WTC11 (cell line): Measurements from ENCODE around the gene UBE3C. TPM values are rescaled to one million over a fixed set of nuclear protein-coding genes. Genes with fewer than 3 reads are reported as not detected.

Experiments used
- ATAC-seq: fragments of 200-7000 bp; cut with Tn5 transposase; 2 replicates; pipeline ENCODE4 v1.10.0; 2021; ENCODE audit warnings: mild to moderate bottlenecking, moderate library complexity
- CTCF ChIA-PET: fragments of 300-600 bp; sonication (Branson Sonifier 250); formaldehyde crosslinking; loops from one replicate; lab custom pipeline; 2021; ENCODE audit warnings: antibody characterized with exemption; lab: Charles Lee
- POLR2A ChIA-PET: fragments of 350-600 bp; sonication (Branson Sonifier 250); formaldehyde crosslinking; loops from one replicate; lab custom pipeline; 2021; ENCODE audit warnings: antibody characterized with exemption; lab: Charles Lee
- DNase-seq: peaks from one replicate; pipeline ENCODE4 v3.0.0; 2021; ENCODE audit warnings: low spot score
- H3K27ac Mint-ChIP-seq: 2 replicates; pipeline ENCODE4 v1.8.0; 2021; ENCODE audit warnings: mixed read lengths
- H3K27me3 Mint-ChIP-seq: 2 replicates; pipeline ENCODE4 v1.8.0; 2021; ENCODE audit warnings: low read depth, mild to moderate bottlenecking, moderate library complexity, mixed read lengths
- H3K36me3 Mint-ChIP-seq: 2 replicates; pipeline ENCODE4 v1.8.0; 2021; ENCODE audit warnings: mixed read lengths
- H3K4me1 Mint-ChIP-seq: 2 replicates; pipeline ENCODE4 v1.8.0; 2022; ENCODE audit warnings: mixed read lengths
- H3K4me3 Mint-ChIP-seq: 2 replicates; pipeline ENCODE4 v1.8.0; 2021; ENCODE audit warnings: mild to moderate bottlenecking, moderate library complexity, mixed read lengths
- H3K9me3 Mint-ChIP-seq: 2 replicates; pipeline ENCODE4 v1.8.0; 2021; ENCODE audit warnings: mixed read lengths
- AFF4 ChIP-seq: sonication (generic); formaldehyde crosslinking; IDR thresholded peaks from 2 replicates; pipeline ENCODE4 v1.8.1; 2023; ENCODE audit warnings: mild to moderate bottlenecking, missing genetic modification reagents, borderline replicate concordance
- CTCF ChIP-seq: fragments of 200-600 bp; IDR thresholded peaks from 2 replicates; pipeline ENCODE4 v1.8.0; 2022; ENCODE audit warnings: antibody characterized with exemption
- ERG ChIP-seq: fragments of 250-450 bp; sonication (Bioruptor Pico); IDR thresholded peaks from 2 replicates; pipeline ENCODE4 v1.8.0; 2021; ENCODE audit warnings: mild to moderate bottlenecking
- FOXK1 ChIP-seq: sonication (generic); formaldehyde crosslinking; IDR thresholded peaks from 2 replicates; pipeline ENCODE4 v1.8.0; 2022; ENCODE audit warnings: mild to moderate bottlenecking, moderate library complexity, missing genetic modification reagents
- JUN ChIP-seq: sonication (generic); formaldehyde crosslinking; IDR thresholded peaks from 2 replicates; pipeline ENCODE4 v1.8.0; 2023; ENCODE audit warnings: mild to moderate bottlenecking, missing genetic modification reagents
- KAT7 ChIP-seq: sonication (generic); formaldehyde crosslinking; IDR thresholded peaks from 2 replicates; pipeline ENCODE4 v1.8.1; 2023; ENCODE audit warnings: missing genetic modification reagents, mild to moderate bottlenecking, borderline replicate concordance
- MLX ChIP-seq: sonication (generic); formaldehyde crosslinking; IDR thresholded peaks from 2 replicates; pipeline ENCODE4 v1.8.1; 2023; ENCODE audit warnings: mild to moderate bottlenecking, missing genetic modification reagents, moderate library complexity
- MXD4 ChIP-seq: fragments of 250-450 bp; sonication (Bioruptor Pico); IDR thresholded peaks from 2 replicates; pipeline ENCODE4 v1.8.0; 2021; ENCODE audit warnings: mild to moderate bottlenecking, moderate library complexity, borderline replicate concordance
- MYBL2 ChIP-seq: sonication (generic); formaldehyde crosslinking; IDR thresholded peaks from 2 replicates; pipeline ENCODE4 v1.8.1; 2023; ENCODE audit warnings: mild to moderate bottlenecking, moderate library complexity, missing genetic modification reagents
- NFATC4 ChIP-seq: fragments of 250-450 bp; sonication (Bioruptor Pico); IDR thresholded peaks from 2 replicates; pipeline ENCODE4 v1.9.0; 2021; ENCODE audit warnings: mild to moderate bottlenecking
- NR1H2 ChIP-seq: sonication (generic); formaldehyde crosslinking; IDR thresholded peaks from 2 replicates; pipeline ENCODE4 v1.9.0; 2021; ENCODE audit warnings: mild to moderate bottlenecking, moderate library complexity, missing genetic modification reagents
- OVOL2 ChIP-seq: fragments of 250-450 bp; sonication (Bioruptor Pico); IDR thresholded peaks from 2 replicates; pipeline ENCODE4 v1.9.0; 2021; ENCODE audit warnings: mild to moderate bottlenecking, borderline replicate concordance
- RELA ChIP-seq: sonication (generic); formaldehyde crosslinking; IDR thresholded peaks from 2 replicates; pipeline ENCODE4 v1.8.1; 2022; ENCODE audit warnings: missing genetic modification reagents, mild to moderate bottlenecking, borderline replicate concordance
- TCF7 ChIP-seq: sonication (generic); formaldehyde crosslinking; IDR thresholded peaks from 2 replicates; pipeline ENCODE4 v1.8.0; 2022; ENCODE audit warnings: mild to moderate bottlenecking, low read depth, missing genetic modification reagents, moderate library complexity
- TEAD1 ChIP-seq: sonication (generic); formaldehyde crosslinking; IDR thresholded peaks from 2 replicates; pipeline ENCODE4 v1.8.0; 2022; ENCODE audit warnings: mild to moderate bottlenecking, missing genetic modification reagents
- TEAD4 ChIP-seq: sonication (generic); formaldehyde crosslinking; IDR thresholded peaks from 2 replicates; pipeline ENCODE4 v1.8.0; 2022; ENCODE audit warnings: mild to moderate bottlenecking, missing genetic modification reagents
- TP53 ChIP-seq: sonication (generic); formaldehyde crosslinking; IDR thresholded peaks from 2 replicates; pipeline ENCODE4 v1.8.1; 2023; ENCODE audit warnings: mild to moderate bottlenecking, missing genetic modification reagents
- USF1 ChIP-seq: sonication (generic); formaldehyde crosslinking; IDR thresholded peaks from 2 replicates; pipeline ENCODE4 v1.8.0; 2022; ENCODE audit warnings: mild to moderate bottlenecking, missing genetic modification reagents
- USF2 ChIP-seq: sonication (generic); formaldehyde crosslinking; IDR thresholded peaks from 2 replicates; pipeline ENCODE4 v1.8.1; 2023; ENCODE audit warnings: mild to moderate bottlenecking, missing genetic modification reagents, moderate library complexity
- ZNF138 ChIP-seq: sonication (generic); formaldehyde crosslinking; conservative IDR thresholded peaks from 2 replicates; pipeline ENCODE4 v1.8.1; 2022; ENCODE audit warnings: mild to moderate bottlenecking, moderate library complexity, missing genetic modification reagents
- ZNF317 ChIP-seq: sonication (generic); formaldehyde crosslinking; IDR thresholded peaks from 2 replicates; pipeline ENCODE4 v1.8.1; 2023; ENCODE audit warnings: low read depth, mild to moderate bottlenecking, moderate library complexity, missing genetic modification reagents, borderline replicate concordance
- ZNF423 ChIP-seq: fragments of 250-450 bp; sonication (Bioruptor Pico); IDR thresholded peaks from 2 replicates; pipeline ENCODE4 v2.1.2; 2022; ENCODE audit warnings: mild to moderate bottlenecking, moderate library complexity
- total RNA-seq: library from RNA; stranded (reverse); gene quantifications from 3 replicates; pipeline ENCODE4 v1.2.3, GENCODE V29; 2021

The UBE3C gene
- total RNA-seq, 1 experiment from 2014 or later = 59.7 TPM

GRCh38 chr7:157177333-157177982 lies 38.7 kb downstream of the UBE3C start (continued):
- no peak for TF ChIP-seq USF1 (CRISPR knock-in tag)
- TF ChIP-seq OVOL2 (CRISPR knock-in tag) = no peak
- TF ChIP-seq MLX (CRISPR knock-in tag) = no peak

- Mint-ChIP-seq H3K36me3 (peaks cover 72% of the 10 kb centered on the region), H3K4me3 (no peak overlapping the region)
Observed at GRCh38 chr7:157177983-157178381, 39.3 kb downstream of the UBE3C start.

More at GRCh38 chr7:157177983-157178381, 39.3 kb downstream of the UBE3C start:
- DNase-seq (no peak), ATAC-seq (no peak)
- no peaks in the 10 kb centered on the region for H3K27me3 Mint-ChIP-seq
- H3K9me3 Mint-ChIP-seq = no peaks in the 10 kb centered on the region
- TF ChIP-seq NFATC4 (CRISPR knock-in tag) (no peak), ERG (CRISPR knock-in tag) (no peak), MXD4 (no peak), NR1H2 (no peak), MYBL2 (CRISPR knock-in tag) (no peak), OVOL2 (CRISPR knock-in tag) (no peak), CTCF (no peak), KAT7 (CRISPR knock-in tag) (no peak), TP53 (CRISPR knock-in tag) (no peak), TEAD4 (CRISPR knock-in tag) (no peak), JUN (CRISPR knock-in tag) (no peak), ZNF138 (CRISPR knock-in tag) (no peak), USF2 (CRISPR knock-in tag) (no peak), TCF7 (no peak), ZNF423 (CRISPR knock-in tag) (no peak), ZNF317 (CRISPR knock-in tag) (no peak), FOXK1 (CRISPR knock-in tag) (no peak), TEAD1 (CRISPR knock-in tag) (no peak), AFF4 (no peak), RELA (CRISPR knock-in tag) (no peak)
- ChIA-PET POLR2A (no interaction called here), CTCF (no interaction called here)
- peaks cover 1% of the 10 kb centered on the region for H3K4me1 Mint-ChIP-seq
- H3K27ac Mint-ChIP-seq = no peak overlapping the region
